Nephron (organoid): ENCODE data around the gene ZNF322.

Source experiments
- H3K27ac Mint-ChIP-seq, 3 experiments: 2 replicates each; pipeline ENCODE4 v1.8.0; 2020; ENCODE audit warnings: mixed read lengths in 3 of 3, mild to moderate bottlenecking in 2 of 3, moderate library complexity in 1 of 3
- H3K27me3 Mint-ChIP-seq: 2 replicates; pipeline ENCODE4 v1.8.0; 2021; ENCODE audit warnings: low read depth, mild to moderate bottlenecking, moderate library complexity, mixed read lengths
- H3K36me3 Mint-ChIP-seq: 2 replicates; pipeline ENCODE4 v1.8.0; 2020; ENCODE audit warnings: low read depth, mixed read lengths
- H3K4me1 Mint-ChIP-seq: 2 replicates; pipeline ENCODE4 v1.8.0; 2020; ENCODE audit warnings: mixed read lengths
- H3K4me3 Mint-ChIP-seq, 3 experiments: 2 replicates each; pipeline ENCODE4 v1.8.0; 2020; ENCODE audit warnings: mild to moderate bottlenecking in 3 of 3, mixed read lengths in 3 of 3, moderate library complexity in 2 of 3
- H3K9me3 Mint-ChIP-seq: 2 replicates; pipeline ENCODE4 v1.8.0; 2020; ENCODE audit warnings: mixed read lengths
- TF ChIP-seq, protein P1 (sequence below), 3 experiments: fragments of 200-600 bp; sonication (generic); IDR thresholded peaks; one replicate each; pipeline ENCODE4 v1.5.0; 2021; ENCODE audit warnings: antibody characterized with exemption in 3 of 3; ENCODE audit not compliant: unreplicated experiment in 3 of 3

ZNF322 gene

DNA sequence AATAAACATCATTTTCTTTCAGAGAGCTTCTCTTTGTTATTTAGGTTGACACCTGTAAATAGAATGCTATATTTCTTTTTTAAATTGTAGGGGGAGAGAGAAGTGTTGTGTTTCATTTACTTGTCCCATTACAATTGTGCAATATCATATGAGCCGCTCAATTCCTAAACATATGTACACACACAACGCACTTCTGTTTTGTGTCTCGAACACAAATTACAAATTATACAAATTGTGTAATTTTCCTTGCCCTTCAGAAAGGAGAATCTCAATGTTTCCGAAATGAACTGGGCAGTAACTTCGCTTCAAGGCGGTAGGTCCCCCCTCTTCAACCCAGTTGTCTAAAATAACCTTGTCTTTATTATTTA is 65.4 kb downstream of the ZNF322 start:
- H3K4me3 Mint-ChIP-seq: peak overlapping the region in 2 of 3 experiments; percentile 13 to 66
- H3K4me1 Mint-ChIP-seq: peaks cover 5% of the 10 kb centered on the region
- TF ChIP-seq, protein P1, sequence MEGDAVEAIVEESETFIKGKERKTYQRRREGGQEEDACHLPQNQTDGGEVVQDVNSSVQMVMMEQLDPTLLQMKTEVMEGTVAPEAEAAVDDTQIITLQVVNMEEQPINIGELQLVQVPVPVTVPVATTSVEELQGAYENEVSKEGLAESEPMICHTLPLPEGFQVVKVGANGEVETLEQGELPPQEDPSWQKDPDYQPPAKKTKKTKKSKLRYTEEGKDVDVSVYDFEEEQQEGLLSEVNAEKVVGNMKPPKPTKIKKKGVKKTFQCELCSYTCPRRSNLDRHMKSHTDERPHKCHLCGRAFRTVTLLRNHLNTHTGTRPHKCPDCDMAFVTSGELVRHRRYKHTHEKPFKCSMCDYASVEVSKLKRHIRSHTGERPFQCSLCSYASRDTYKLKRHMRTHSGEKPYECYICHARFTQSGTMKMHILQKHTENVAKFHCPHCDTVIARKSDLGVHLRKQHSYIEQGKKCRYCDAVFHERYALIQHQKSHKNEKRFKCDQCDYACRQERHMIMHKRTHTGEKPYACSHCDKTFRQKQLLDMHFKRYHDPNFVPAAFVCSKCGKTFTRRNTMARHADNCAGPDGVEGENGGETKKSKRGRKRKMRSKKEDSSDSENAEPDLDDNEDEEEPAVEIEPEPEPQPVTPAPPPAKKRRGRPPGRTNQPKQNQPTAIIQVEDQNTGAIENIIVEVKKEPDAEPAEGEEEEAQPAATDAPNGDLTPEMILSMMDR (IDR thresholded peaks at IDR 0.05; ENCODE audit: unreplicated experiment in 3 of 3): no peak
- no peaks in the 10 kb centered on the region for H3K9me3 Mint-ChIP-seq
- no peak overlapping the region for H3K27ac Mint-ChIP-seq
- H3K27me3 Mint-ChIP-seq: peaks cover 15% of the 10 kb centered on the region
- peaks cover 4% of the 10 kb centered on the region for H3K36me3 Mint-ChIP-seq

- Mint-ChIP-seq H3K4me1 (peaks cover 5% of the 10 kb centered on the region), H3K9me3 (no peaks in the 10 kb centered on the region), H3K4me3 (peak overlapping the region in 1 of 3 experiments; percentile 22), H3K36me3 (peaks cover 1% of the 10 kb centered on the region), H3K27ac (no peak overlapping the region), H3K27me3 (peaks cover 17% of the 10 kb centered on the region)
- TF ChIP-seq, protein P1 (IDR thresholded peaks at IDR 0.05; ENCODE audit: unreplicated experiment in 3 of 3): no peak
Observed at GRCh38 chr6:26593278-26594130, 66.0 kb downstream of the ZNF322 start.

DNA sequence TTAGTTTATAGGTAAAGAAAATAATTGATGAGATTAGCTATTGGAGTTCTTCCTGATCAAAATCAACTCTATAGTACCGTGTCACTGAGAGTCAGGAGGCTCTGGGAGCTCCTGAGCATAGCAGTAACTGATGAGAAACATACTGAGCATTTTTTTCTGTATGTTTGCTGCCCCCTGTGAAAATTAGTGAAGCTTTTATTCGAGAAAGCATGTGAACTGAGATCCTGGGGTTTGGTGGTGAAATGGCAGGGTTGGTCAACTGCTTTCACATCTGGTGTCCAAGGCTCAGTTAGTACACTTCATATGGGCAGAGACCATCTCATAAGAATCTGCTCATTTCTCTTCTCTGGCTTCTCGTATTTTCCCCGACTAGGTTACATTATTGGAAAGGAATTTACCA is 66.9 kb downstream of the ZNF322 start:
- Mint-ChIP-seq H3K27me3 (peaks cover 17% of the 10 kb centered on the region), H3K36me3 (no peaks in the 10 kb centered on the region), H3K9me3 (no peaks in the 10 kb centered on the region), H3K4me3 (no peak overlapping the region), H3K4me1 (no peaks in the 10 kb centered on the region), H3K27ac (no peak overlapping the region)
- TF ChIP-seq, protein P1 (IDR thresholded peaks at IDR 0.05; ENCODE audit: unreplicated experiment in 3 of 3): no peak

DNA sequence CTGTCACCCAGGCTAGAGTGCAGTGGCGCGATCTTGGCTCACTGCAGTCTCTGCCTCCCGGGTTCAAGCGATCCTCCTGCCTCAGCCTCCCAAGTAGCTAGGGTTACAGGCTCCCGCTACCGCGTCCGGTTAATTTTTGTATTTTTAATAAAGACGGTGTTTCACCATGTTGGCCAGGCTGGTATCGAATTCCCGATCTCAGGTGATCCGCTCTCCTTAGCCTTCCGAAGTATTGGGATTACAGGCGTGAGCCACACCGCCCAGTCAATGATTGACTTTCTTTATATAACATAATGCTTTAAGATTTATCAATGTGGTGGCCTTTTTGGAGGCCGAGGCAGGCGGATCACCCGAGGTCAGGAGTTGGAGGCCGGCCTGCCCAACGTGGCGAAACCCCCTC is 70.6 kb downstream of the ZNF322 start:
- Mint-ChIP-seq H3K9me3 (no peaks in the 10 kb centered on the region), H3K4me1 (no peaks in the 10 kb centered on the region), H3K4me3 (no peak overlapping the region), H3K27ac (no peak overlapping the region), H3K36me3 (no peaks in the 10 kb centered on the region), H3K27me3 (peaks cover 30% of the 10 kb centered on the region)
- TF ChIP-seq, protein P1 (IDR thresholded peaks at IDR 0.05; ENCODE audit: unreplicated experiment in 3 of 3): no peak
